ENCODE results near the gene ATXN2. TPM values are rescaled to one million over a fixed set of nuclear protein-coding genes. Genes with fewer than 3 reads are reported as not detected.

ATXN2 gene
- total RNA-seq, 2 experiments from 2014 or later: 32.2 to 35.6 TPM

DNA sequence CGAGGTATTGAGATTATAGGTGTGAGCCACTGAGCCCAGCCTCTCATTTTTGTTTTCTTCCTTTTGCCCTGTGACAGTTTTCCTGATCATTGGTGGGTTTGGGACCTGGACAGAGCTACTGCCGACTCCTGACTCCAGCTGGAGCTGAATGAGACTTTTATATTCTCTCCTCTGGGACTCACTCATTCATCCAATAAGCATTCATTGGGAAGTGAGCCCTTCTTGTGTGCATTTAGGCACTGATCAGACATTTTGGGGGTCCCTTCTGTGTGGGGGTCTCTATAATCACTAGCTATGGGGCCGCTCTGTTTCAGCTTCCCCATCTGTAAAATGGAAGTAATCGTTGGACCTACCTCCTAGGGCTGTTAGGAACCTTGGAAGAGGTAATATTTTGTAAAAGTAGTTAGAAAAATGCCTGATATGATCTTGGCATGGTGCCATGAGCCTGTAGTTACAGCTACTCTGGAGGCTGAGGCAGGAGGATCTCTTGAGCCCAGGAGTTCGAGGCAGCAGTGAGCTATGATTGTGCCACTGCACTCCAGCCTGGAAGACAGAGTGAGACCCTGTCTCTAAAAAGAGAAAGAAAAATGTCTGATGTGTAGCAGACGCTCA lies 186.2 kb downstream of the ATXN2 start:
- CTCF ChIA-PET: interaction anchor here (0.8 to 25.6 kb wide), 3 partner anchors 9 to 25 kb away, joined by 3 to 1222 read pairs (median 91); no protein-coding TSS in a partner anchor
- intact Hi-C loops (cut with micrococcal nuclease): no loop called here
- no peak overlapping the region for H3K4me3 Mint-ChIP-seq
- no peaks in the 10 kb centered on the region for H3K9me3 Mint-ChIP-seq
- no peaks in the 10 kb centered on the region for H3K27me3 Mint-ChIP-seq
- TF ChIP-seq CTCF (IDR thresholded peaks at IDR 0.05): no peak
- DNase-seq (no peak), ATAC-seq (no peak)
- POLR2A ChIA-PET: interaction anchor here (0.6 to 13.4 kb wide), 4 partner anchors 9 to 321 kb away, joined by 3 to 225 read pairs (median 8); no protein-coding TSS in a partner anchor
- peaks cover 71% of the 10 kb centered on the region for H3K4me1 Mint-ChIP-seq (ENCODE audit: low read depth)
- peak overlapping the region; percentile 55 for H3K27ac Mint-ChIP-seq
- H3K36me3 Mint-ChIP-seq (ENCODE audit: low read depth): peaks cover 50% of the 10 kb centered on the region

- Mint-ChIP-seq H3K36me3 (ENCODE audit: low read depth) (peaks cover 53% of the 10 kb centered on the region), H3K27me3 (no peaks in the 10 kb centered on the region), H3K4me1 (ENCODE audit: low read depth) (peaks cover 75% of the 10 kb centered on the region), H3K4me3 (peak overlapping the region; percentile 40), H3K27ac (peak overlapping the region; percentile 80), H3K9me3 (no peaks in the 10 kb centered on the region)
- ChIA-PET CTCF (interaction anchor here (0.8 to 25.6 kb wide), 4 partner anchors 8 to 26 kb away, joined by 3 to 1222 read pairs (median 48); no protein-coding TSS in a partner anchor), POLR2A (interaction anchor here (0.6 to 13.4 kb wide), 6 partner anchors 8 to 320 kb away, joined by 3 to 225 read pairs (median 6); no protein-coding TSS in a partner anchor)
- DNase-seq (no peak), ATAC-seq (peak; percentile 18)
- intact Hi-C loops (cut with micrococcal nuclease): no loop called here
- TF ChIP-seq CTCF (IDR thresholded peaks at IDR 0.05): no peak
These were observed 186.9 kb downstream of the ATXN2 start for GRCh38 chr12:111412007-111412829.

DNA sequence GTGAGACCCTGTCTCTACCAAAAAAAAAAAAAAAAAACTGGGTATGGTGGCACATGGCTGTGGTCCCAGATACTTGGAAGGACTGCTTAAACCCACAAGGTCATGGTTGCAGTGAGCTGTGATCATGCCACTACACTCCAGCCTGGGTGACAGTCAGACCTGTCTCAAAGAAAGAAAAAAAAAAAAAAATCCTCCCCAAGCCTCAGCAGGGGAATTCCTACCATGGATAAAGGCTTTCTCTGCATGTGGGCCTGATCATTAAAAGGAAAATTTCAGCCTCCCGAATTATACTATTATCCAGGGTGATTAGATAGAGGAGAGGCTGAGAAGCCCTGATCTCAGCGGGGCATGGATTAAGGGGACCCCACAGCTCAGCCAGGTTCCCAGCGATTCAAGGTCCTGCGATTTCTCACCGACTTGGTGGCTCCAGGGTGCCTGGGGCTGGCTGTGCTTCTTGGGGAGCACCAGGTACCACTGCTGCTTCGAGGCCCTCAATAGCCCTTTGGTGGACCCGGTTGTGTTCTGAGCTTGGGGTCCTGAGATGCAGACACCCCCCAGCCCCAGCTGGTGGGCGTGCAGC lies 187.8 kb downstream of the ATXN2 start:
- peaks cover 54% of the 10 kb centered on the region for H3K36me3 Mint-ChIP-seq (ENCODE audit: low read depth)
- no peak for TF ChIP-seq CTCF (IDR thresholded peaks at IDR 0.05)
- no peaks in the 10 kb centered on the region for H3K27me3 Mint-ChIP-seq
- H3K9me3 Mint-ChIP-seq: no peaks in the 10 kb centered on the region
- ChIA-PET CTCF (interaction anchor here (1.6 to 25.6 kb wide), 3 partner anchors 13 to 26 kb away, joined by 6 to 1222 read pairs (median 91); no protein-coding TSS in a partner anchor), POLR2A (interaction anchor here (1.1 to 13.4 kb wide), 4 partner anchors 14 to 52 kb away, joined by 3 to 225 read pairs (median 8); no protein-coding TSS in a partner anchor)
- peak; percentile 20 for ATAC-seq
- peaks cover 69% of the 10 kb centered on the region for H3K4me1 Mint-ChIP-seq (ENCODE audit: low read depth)
- DNase-seq: peak; percentile 42
- intact Hi-C loops (cut with micrococcal nuclease): no loop called here
- peak overlapping the region; percentile 80 for H3K27ac Mint-ChIP-seq
- H3K4me3 Mint-ChIP-seq: peak overlapping the region; percentile 51

DNA sequence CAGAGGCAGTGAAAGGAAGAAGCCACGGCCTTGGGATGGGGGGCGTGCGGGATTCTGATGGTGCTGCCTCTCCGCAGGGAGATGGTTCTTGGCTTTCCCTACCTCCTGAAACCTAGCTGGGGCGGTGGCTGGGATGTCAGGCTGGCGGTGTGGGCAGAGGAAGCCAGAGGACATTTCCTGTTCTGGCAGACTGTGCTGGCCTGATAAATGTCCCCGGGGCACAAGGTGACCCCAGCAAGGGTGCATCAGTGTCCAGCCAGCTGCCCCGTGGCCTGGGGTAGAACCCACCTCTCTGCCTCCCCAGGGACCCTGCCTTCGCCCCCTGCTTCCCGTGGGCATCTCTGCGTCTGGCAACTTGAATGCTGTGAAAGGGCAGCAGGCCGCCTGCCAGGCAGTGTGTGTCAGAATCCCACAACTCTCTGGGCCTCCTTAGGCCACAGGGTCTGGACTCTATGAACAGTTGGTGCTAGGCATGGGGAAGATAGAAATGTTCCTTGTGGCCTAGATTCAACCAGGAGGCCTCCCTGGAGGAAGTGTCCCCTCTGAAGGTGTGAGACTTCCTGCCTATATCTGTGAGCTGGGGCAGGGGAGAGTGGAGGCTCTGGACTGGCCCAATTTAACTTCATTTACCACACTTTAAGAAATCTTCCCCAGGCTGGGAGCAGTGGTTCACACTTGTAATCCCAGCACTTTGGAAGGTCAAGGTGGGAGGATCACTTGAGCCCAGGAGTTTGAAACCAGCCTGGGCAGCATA lies 188.5 kb downstream of the ATXN2 start:
- intact Hi-C loops (cut with micrococcal nuclease): no loop called here
- no peaks in the 10 kb centered on the region for H3K27me3 Mint-ChIP-seq
- H3K27ac Mint-ChIP-seq: peak overlapping the region; percentile 80
- no peaks in the 10 kb centered on the region for H3K9me3 Mint-ChIP-seq
- peak overlapping the region; percentile 51 for H3K4me3 Mint-ChIP-seq
- peaks cover 67% of the 10 kb centered on the region for H3K4me1 Mint-ChIP-seq (ENCODE audit: low read depth)
- peaks cover 53% of the 10 kb centered on the region for H3K36me3 Mint-ChIP-seq (ENCODE audit: low read depth)
- no peak for DNase-seq
- POLR2A ChIA-PET: interaction anchor here (13.4 kb wide), 1 partner anchor 15 kb away, joined by 225 read pairs; no protein-coding TSS in a partner anchor
- TF ChIP-seq CTCF (IDR thresholded peaks at IDR 0.05): no peak
- CTCF ChIA-PET: interaction anchor here (10.5 to 25.6 kb wide), 2 partner anchors 14 to 27 kb away, joined by 91 to 1222 read pairs; no protein-coding TSS in a partner anchor
- ATAC-seq: no peak

Data from activated CD8-positive, alpha-beta T cell treated with anti-CD3 and anti-CD28 coated beads for 36 hours (primary cell).